ENCODE data around the gene PTPRJ. TPM values are rescaled to one million over a fixed set of nuclear protein-coding genes. Genes with fewer than 3 reads are reported as not detected.

The PTPRJ gene
- total RNA-seq, 6 experiments from 2014 or later: 12.5 to 33.0 (median 19.8) TPM

- Histone ChIP-seq H3K27ac (peak overlapping the region; percentile 13 to 91 (median 50)), H3K4me1 (peaks cover 0 to 68% (median 30%) of the 10 kb centered on the region in 4 donors), H3K4me3 (no peak overlapping the region), H3K27me3 (no peaks in the 10 kb centered on the region), H3K9me3 (no peaks in the 10 kb centered on the region), H3K36me3 (no peaks in the 10 kb centered on the region)
- ATAC-seq: no peak
- 76% methylated on average over 3 of the region's 6 CpGs for WGBS (ENCODE audit: insufficient coverage, low coverage, low lambda C conversion rate, missing lambda C conversion rate)
- peak in 1 of 3 donors; percentile 31 for DNase-seq
- intact Hi-C loops (cut with DNase I): no loop called here
- TF ChIP-seq POLR2A (IDR thresholded peaks at IDR 0.05): no peak
- TF ChIP-seq, protein P1, sequence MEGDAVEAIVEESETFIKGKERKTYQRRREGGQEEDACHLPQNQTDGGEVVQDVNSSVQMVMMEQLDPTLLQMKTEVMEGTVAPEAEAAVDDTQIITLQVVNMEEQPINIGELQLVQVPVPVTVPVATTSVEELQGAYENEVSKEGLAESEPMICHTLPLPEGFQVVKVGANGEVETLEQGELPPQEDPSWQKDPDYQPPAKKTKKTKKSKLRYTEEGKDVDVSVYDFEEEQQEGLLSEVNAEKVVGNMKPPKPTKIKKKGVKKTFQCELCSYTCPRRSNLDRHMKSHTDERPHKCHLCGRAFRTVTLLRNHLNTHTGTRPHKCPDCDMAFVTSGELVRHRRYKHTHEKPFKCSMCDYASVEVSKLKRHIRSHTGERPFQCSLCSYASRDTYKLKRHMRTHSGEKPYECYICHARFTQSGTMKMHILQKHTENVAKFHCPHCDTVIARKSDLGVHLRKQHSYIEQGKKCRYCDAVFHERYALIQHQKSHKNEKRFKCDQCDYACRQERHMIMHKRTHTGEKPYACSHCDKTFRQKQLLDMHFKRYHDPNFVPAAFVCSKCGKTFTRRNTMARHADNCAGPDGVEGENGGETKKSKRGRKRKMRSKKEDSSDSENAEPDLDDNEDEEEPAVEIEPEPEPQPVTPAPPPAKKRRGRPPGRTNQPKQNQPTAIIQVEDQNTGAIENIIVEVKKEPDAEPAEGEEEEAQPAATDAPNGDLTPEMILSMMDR (IDR thresholded peaks at IDR 0.05): no peak
Measured at GRCh38 chr11:48096588-48097525, 116.5 kb downstream of the PTPRJ start.

GRCh38 chr11:48098024-48098423 lies 117.7 kb downstream of the PTPRJ start:
- DNase-seq: peak in 1 of 3 donors; percentile 44
- no peak for ATAC-seq
- Histone ChIP-seq H3K27me3 (no peaks in the 10 kb centered on the region), H3K27ac (peak overlapping the region in 1 of 3 donors; percentile 48), H3K4me1 (peaks cover 0 to 74% (median 30%) of the 10 kb centered on the region in 4 donors), H3K36me3 (no peaks in the 10 kb centered on the region), H3K4me3 (no peak overlapping the region), H3K9me3 (no peaks in the 10 kb centered on the region)
- 36% methylated on average over 4 of the region's 6 CpGs for WGBS (ENCODE audit: insufficient coverage, low coverage, low lambda C conversion rate, missing lambda C conversion rate)
- no peak for TF ChIP-seq POLR2A (IDR thresholded peaks at IDR 0.05)
- TF ChIP-seq, protein P1 (IDR thresholded peaks at IDR 0.05): no peak
- intact Hi-C loops (cut with DNase I): no loop called here

- DNase-seq (peak in 1 of 3 donors; percentile 43), ATAC-seq (no peak)
- Histone ChIP-seq H3K27me3 (no peaks in the 10 kb centered on the region), H3K4me3 (peak overlapping the region in 2 of 3 donors; percentile 31 to 55), H3K36me3 (no peaks in the 10 kb centered on the region), H3K27ac (peak overlapping the region; percentile 80 to 94 (median 80)), H3K9me3 (no peaks in the 10 kb centered on the region), H3K4me1 (peaks cover 0 to 81% (median 32%) of the 10 kb centered on the region in 4 donors)
- intact Hi-C loops (cut with DNase I): loop anchor here in 1 of 2 donors (5.0 kb wide), 1 partner anchor 103 kb away; no protein-coding TSS in a partner anchor
- 60% methylated on average over 6 of the region's 6 CpGs for WGBS (ENCODE audit: insufficient coverage, low coverage, low lambda C conversion rate, missing lambda C conversion rate)
- TF ChIP-seq, protein P1 (IDR thresholded peaks at IDR 0.05): no peak
- no peak for TF ChIP-seq POLR2A (IDR thresholded peaks at IDR 0.05)
Measured at GRCh38 chr11:48099916-48100446, 119.6 kb downstream of the PTPRJ start.

DNA sequence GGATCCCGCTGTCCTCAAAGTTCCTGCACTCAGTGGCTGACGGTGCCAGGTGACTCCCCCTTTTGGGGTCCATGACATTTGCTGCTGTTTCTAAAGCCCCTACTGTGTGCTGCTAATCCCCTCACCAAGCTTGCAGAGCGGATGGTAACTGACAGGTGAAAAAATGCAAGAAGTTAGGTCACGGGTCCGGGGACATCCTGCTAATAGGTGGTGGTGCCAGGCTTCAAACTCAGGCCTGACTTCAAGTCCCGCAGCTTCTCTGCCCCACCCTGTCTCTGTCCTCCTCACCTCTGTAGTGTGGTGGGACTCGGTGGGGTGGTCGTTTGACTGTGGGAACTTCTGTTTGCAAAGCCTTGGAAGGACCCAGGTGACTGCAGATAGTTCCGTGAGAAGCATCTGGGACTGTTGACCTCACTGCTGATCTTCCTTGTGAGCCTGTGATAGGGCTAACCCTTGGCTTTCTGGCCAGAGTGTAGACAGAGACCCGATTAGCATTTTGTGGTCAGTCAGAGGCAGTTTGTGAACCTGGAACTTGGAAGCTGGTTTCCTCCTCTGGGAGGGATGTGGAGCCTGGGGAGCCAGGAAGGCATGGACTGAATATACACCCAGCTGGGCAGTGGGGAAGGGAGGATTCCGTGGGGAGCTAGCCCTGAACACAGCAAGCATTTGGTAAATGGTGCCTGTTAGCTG lies 120.8 kb downstream of the PTPRJ start:
- H3K27me3 ChIP-seq: no peaks in the 10 kb centered on the region
- no peaks in the 10 kb centered on the region for H3K36me3 ChIP-seq
- ATAC-seq (peak; percentile 30 to 66 (median 52)), DNase-seq (peak in 1 of 3 donors; percentile 62)
- intact Hi-C loops (cut with DNase I): loop anchor here in 1 of 2 donors (5.0 kb wide), 1 partner anchor 104 kb away; no protein-coding TSS in a partner anchor
- H3K4me1 ChIP-seq: peaks cover 0 to 75% (median 32%) of the 10 kb centered on the region in 4 donors
- H3K27ac ChIP-seq: peak overlapping the region; percentile 80 to 94 (median 80)
- H3K4me3 ChIP-seq: peak overlapping the region in 2 of 3 donors; percentile 31 to 55
- no peaks in the 10 kb centered on the region for H3K9me3 ChIP-seq
- no peak for TF ChIP-seq POLR2A (IDR thresholded peaks at IDR 0.05)
- TF ChIP-seq, protein P1 (IDR thresholded peaks at IDR 0.05): no peak
- WGBS (ENCODE audit: insufficient coverage, low coverage, low lambda C conversion rate, missing lambda C conversion rate): 24% methylated on average over 8 of the region's 11 CpGs

Data from right lobe of liver (tissue), 6 donors.